A673 (cell line): ENCODE data around the gene CX3CR1.

Experiments
- CTCF ChIP-seq: fragments of 300-800, 200-600 bp; sonication (generic); conservative IDR thresholded peaks from 2 replicates; pipeline ENCODE4 v1.5.1; 2017; ENCODE audit warnings: low read depth, mild to moderate bottlenecking, antibody characterized with exemption, low read length, moderate library complexity, mixed read lengths
- EZH2 ChIP-seq: fragments of 200-600 bp; sonication (generic); IDR thresholded peaks from 2 replicates; pipeline ENCODE4 v1.6.1; 2017; ENCODE audit warnings: borderline replicate concordance, low read depth, mild to moderate bottlenecking, mixed read lengths, antibody characterized with exemption, low read length; ENCODE audit not compliant: poor library complexity, severe bottlenecking

DNA sequence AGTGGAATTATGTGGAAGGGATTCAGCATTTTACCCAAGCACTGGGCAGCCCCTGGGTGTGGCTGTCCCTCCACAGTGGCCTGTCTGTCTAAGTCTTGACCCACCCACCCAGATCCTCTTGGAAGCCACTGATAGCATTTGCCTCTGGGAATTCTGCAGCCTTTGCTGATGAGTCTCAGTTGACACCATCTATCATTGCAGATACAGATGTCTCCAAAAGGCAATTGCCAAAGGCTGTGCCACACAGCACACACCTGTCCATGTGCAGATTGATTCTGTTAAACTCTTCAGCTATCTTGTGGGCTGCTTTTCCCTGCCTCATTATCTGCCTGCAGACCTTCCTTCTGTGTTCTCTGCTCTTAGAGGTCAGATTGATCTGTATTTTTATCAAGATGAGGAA, 18.1 kb downstream of the CX3CR1 start:
- no peak for TF ChIP-seq EZH2
- TF ChIP-seq CTCF, result no peak
